ENCODE measurements around the gene C1orf21. TPM values are rescaled to one million over a fixed set of nuclear protein-coding genes. Genes with fewer than 3 reads are reported as not detected.

Gene C1orf21
- total RNA-seq, 1 donor from 2014 or later = 31.8 TPM

DNA sequence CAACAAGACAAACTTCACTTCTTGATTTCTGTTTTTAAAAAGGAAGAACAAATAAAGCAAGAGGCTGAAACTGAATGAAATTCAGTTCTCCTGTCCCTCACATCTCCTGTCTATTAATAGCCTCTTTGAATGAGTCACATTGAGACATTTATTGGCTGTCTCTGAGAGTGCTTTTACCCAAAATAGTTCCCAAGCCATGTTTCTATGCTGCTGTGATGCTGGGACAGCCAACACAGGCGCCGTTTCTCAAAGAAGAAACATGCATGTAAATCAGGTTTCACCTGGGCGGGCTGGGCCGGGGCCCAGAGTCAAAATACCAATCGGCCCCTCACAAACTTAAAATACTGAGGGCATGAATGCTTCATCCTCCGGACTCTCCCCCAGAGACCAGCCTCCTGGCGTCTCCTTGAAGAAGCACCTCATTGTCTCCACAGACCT is 262.6 kb downstream of the C1orf21 start:
- peak; percentile 34 for DNase-seq (ENCODE audit: extremely low spot score, unreplicated experiment)

DNA sequence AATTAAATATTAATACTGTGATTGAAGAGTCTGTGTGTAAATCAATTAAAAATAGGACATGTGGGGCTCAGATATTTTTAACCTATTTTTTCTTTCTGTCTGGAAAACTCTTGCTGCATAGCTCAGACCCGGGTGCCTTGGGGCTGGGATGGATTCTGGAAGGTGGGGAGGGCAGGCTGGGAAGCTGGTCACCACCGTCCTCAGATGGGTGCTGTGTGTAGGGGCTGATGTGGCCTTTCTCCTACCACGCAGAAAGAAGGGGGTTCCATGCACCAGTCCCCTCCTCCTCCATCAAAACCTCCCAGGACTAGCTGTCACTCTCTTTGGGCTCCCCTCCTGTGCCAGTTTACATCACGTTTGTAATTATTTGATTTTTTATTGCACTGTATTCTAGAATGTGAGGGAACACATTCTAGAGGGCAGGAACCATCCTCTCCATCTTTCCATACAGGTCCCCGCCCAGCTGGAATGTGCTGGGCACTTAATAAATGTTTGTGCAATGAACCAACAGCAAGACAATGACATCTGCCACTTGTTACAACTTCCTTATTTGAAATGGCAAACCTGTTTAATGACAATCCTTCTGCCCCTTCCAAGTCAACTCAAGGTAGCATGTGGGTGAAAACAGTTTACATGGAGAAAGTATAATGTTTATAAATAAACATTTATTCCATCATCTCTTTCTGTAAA is 263.5 kb downstream of the C1orf21 start:
- H3K9me3 Mint-ChIP-seq (ENCODE audit: unreplicated experiment) = peaks cover 6% of the 10 kb centered on the region
- H3K4me3 Mint-ChIP-seq (ENCODE audit: unreplicated experiment) = no peak overlapping the region
- H3K4me1 Mint-ChIP-seq (ENCODE audit: unreplicated experiment) = peaks cover 13% of the 10 kb centered on the region
- no peak overlapping the region for H3K27ac Mint-ChIP-seq (ENCODE audit: unreplicated experiment)
- DNase-seq (ENCODE audit: extremely low spot score, unreplicated experiment) = peak; percentile 44
- TF ChIP-seq, protein P1, sequence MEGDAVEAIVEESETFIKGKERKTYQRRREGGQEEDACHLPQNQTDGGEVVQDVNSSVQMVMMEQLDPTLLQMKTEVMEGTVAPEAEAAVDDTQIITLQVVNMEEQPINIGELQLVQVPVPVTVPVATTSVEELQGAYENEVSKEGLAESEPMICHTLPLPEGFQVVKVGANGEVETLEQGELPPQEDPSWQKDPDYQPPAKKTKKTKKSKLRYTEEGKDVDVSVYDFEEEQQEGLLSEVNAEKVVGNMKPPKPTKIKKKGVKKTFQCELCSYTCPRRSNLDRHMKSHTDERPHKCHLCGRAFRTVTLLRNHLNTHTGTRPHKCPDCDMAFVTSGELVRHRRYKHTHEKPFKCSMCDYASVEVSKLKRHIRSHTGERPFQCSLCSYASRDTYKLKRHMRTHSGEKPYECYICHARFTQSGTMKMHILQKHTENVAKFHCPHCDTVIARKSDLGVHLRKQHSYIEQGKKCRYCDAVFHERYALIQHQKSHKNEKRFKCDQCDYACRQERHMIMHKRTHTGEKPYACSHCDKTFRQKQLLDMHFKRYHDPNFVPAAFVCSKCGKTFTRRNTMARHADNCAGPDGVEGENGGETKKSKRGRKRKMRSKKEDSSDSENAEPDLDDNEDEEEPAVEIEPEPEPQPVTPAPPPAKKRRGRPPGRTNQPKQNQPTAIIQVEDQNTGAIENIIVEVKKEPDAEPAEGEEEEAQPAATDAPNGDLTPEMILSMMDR (IDR thresholded peaks at IDR 0.05) = no peak
- no peaks in the 10 kb centered on the region for H3K36me3 Mint-ChIP-seq (ENCODE audit: unreplicated experiment)
- no peaks in the 10 kb centered on the region for H3K27me3 Mint-ChIP-seq (ENCODE audit: unreplicated experiment)

More for the DNA sequence above, 262.6 kb downstream of the C1orf21 start:
- Mint-ChIP-seq H3K4me1 (ENCODE audit: unreplicated experiment) (peaks cover 13% of the 10 kb centered on the region), H3K27me3 (ENCODE audit: unreplicated experiment) (no peaks in the 10 kb centered on the region), H3K4me3 (ENCODE audit: unreplicated experiment) (no peak overlapping the region), H3K9me3 (ENCODE audit: unreplicated experiment) (peaks cover 6% of the 10 kb centered on the region), H3K36me3 (ENCODE audit: unreplicated experiment) (no peaks in the 10 kb centered on the region), H3K27ac (ENCODE audit: unreplicated experiment) (no peak overlapping the region)
- TF ChIP-seq, protein P1 (IDR thresholded peaks at IDR 0.05) = no peak

DNA sequence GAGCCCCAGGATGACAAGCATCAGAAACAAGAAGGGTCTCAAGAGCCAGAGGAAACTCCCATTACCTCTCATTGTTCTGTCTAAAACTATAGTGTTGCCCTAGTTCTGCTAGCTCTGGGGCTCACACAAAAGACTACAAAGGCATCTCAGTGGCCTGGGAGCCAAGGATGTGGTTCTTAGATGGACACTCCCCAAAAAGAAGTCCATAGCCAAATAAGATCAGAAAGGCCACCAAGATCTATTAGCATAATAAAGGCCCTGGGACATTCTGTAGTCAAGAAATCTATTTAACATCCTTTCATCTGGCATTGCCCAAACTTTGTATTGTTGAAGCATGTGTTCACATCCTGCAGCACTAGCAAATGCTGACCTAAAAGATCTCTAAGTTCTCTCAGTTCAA is 268.4 kb downstream of the C1orf21 start:
- H3K4me3 Mint-ChIP-seq (ENCODE audit: unreplicated experiment) = no peak overlapping the region
- no peak for DNase-seq (ENCODE audit: extremely low spot score, unreplicated experiment)
- H3K36me3 Mint-ChIP-seq (ENCODE audit: unreplicated experiment) = no peaks in the 10 kb centered on the region
- H3K27ac Mint-ChIP-seq (ENCODE audit: unreplicated experiment) = no peak overlapping the region
- TF ChIP-seq, protein P1 (IDR thresholded peaks at IDR 0.05) = no peak
- peaks cover 10% of the 10 kb centered on the region for H3K4me1 Mint-ChIP-seq (ENCODE audit: unreplicated experiment)
- no peaks in the 10 kb centered on the region for H3K9me3 Mint-ChIP-seq (ENCODE audit: unreplicated experiment)
- no peaks in the 10 kb centered on the region for H3K27me3 Mint-ChIP-seq (ENCODE audit: unreplicated experiment)

DNA sequence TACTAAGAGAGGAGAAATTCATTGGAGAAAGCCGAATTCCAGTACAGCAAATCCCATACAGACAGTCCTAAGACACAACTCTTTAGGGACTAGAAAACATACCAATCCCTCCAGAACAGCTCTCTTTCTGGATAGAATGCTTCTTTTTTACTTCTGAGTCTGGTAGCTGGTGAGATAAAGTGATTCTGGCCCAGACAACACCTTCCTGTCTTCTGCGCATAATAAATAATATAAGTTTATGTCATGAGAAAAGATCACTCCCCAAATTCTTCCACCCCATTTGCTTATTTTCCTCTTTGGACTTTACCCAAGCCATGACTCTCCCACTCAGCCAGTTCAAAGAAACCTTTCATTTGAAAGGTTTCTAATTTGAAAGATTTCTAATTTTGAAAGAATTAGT is 269.4 kb downstream of the C1orf21 start:
- no peak overlapping the region for H3K27ac Mint-ChIP-seq (ENCODE audit: unreplicated experiment)
- no peak for DNase-seq (ENCODE audit: extremely low spot score, unreplicated experiment)
- no peaks in the 10 kb centered on the region for H3K9me3 Mint-ChIP-seq (ENCODE audit: unreplicated experiment)
- TF ChIP-seq, protein P1 (IDR thresholded peaks at IDR 0.05) = no peak
- H3K4me3 Mint-ChIP-seq (ENCODE audit: unreplicated experiment) = no peak overlapping the region
- no peaks in the 10 kb centered on the region for H3K36me3 Mint-ChIP-seq (ENCODE audit: unreplicated experiment)
- H3K4me1 Mint-ChIP-seq (ENCODE audit: unreplicated experiment) = peaks cover 16% of the 10 kb centered on the region
- H3K27me3 Mint-ChIP-seq (ENCODE audit: unreplicated experiment) = no peaks in the 10 kb centered on the region

DNA sequence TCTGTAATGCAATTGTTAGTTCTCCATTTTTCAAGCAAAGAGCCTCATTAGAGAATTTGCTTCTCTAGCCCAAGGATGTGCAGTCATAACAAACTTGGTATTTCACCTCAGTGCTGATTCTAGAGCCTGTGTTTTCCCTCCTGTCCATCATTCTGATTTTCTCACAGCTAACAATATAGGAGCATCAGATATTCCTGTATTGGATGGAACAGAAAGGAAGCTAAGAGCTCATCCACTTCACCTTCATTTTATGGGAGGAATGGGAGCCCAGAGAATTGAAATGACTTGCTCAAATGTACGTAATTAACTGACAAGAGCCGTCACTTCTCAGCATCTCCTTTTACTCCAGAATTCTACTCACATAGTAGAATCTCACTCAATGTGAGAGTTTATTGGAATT is 271.2 kb downstream of the C1orf21 start:
- no peaks in the 10 kb centered on the region for H3K9me3 Mint-ChIP-seq (ENCODE audit: unreplicated experiment)
- H3K36me3 Mint-ChIP-seq (ENCODE audit: unreplicated experiment) = no peaks in the 10 kb centered on the region
- DNase-seq (ENCODE audit: extremely low spot score, unreplicated experiment) = no peak
- H3K4me1 Mint-ChIP-seq (ENCODE audit: unreplicated experiment) = peaks cover 16% of the 10 kb centered on the region
- no peaks in the 10 kb centered on the region for H3K27me3 Mint-ChIP-seq (ENCODE audit: unreplicated experiment)
- H3K4me3 Mint-ChIP-seq (ENCODE audit: unreplicated experiment) = no peak overlapping the region
- TF ChIP-seq, protein P1 (IDR thresholded peaks at IDR 0.05) = no peak
- no peak overlapping the region for H3K27ac Mint-ChIP-seq (ENCODE audit: unreplicated experiment)
